HEK293 (cell line): ENCODE measurements around the gene ADCY10.

Source experiments
- CTCF ChIA-PET: fragments of 350-600 bp; formaldehyde crosslinking; extraction: SDS; loops from one replicate; lab custom pipeline; 2021; ENCODE audit warnings: antibody characterized with exemption; lab: Yijun Ruan, JAX
- POLR2A ChIA-PET: fragments of 300-600 bp; formaldehyde crosslinking; extraction: SDS; loops from one replicate; lab custom pipeline; 2020; ENCODE audit warnings: antibody characterized with exemption, inconsistent platforms; lab: Yijun Ruan, JAX
- H3K27ac ChIP-seq: fragments of 200-500 bp; sonication (Bioruptor generic); 2 replicates; pipeline ENCODE4 v1.5.1; 2014; ENCODE audit warnings: low read depth, low read length, control low read depth, inconsistent platforms; ENCODE audit errors: extremely low read depth
- H3K36me3 ChIP-seq, 2 experiments: fragments of 200-500 bp in 1 of 2; sonication (Bioruptor generic) in 1 of 2; 1 replicate in 1 of 2; 2 replicates in 1 of 2; pipeline ENCODE4 v1.5.1; 2014 to 2017; ENCODE audit warnings: inconsistent platforms in 2 of 2, low read length in 2 of 2; ENCODE audit not compliant: control insufficient read depth in 2 of 2, insufficient read depth in 1 of 2
- H3K4me1 ChIP-seq: fragments of 200-500 bp; sonication (Bioruptor generic); 2 replicates; pipeline ENCODE4 v1.5.1; 2014; ENCODE audit warnings: mild to moderate bottlenecking, low read length, inconsistent platforms; ENCODE audit not compliant: control insufficient read depth, insufficient read depth
- H3K4me3 ChIP-seq: 2 replicates; pipeline ENCODE4 v1.5.1; 2011; ENCODE audit warnings: low read depth, mild to moderate bottlenecking, control low read depth, low read length, moderate library complexity
- H3K9me3 ChIP-seq: fragments of 200-500 bp; sonication (Bioruptor generic); 2 replicates; pipeline ENCODE4 v1.5.1; 2014; ENCODE audit warnings: low read depth, low read length, inconsistent platforms; ENCODE audit not compliant: control insufficient read depth, insufficient read depth
- CTCF ChIP-seq: fragments of 450-650 bp; formaldehyde crosslinking; IDR thresholded peaks from 2 replicates; pipeline ENCODE4 v1.5.1; 2016; ENCODE audit warnings: missing biosample characterization, missing genetic modification characterization
- EGR2 ChIP-seq: fragments of 450-650 bp; formaldehyde crosslinking; IDR thresholded peaks from 2 replicates; pipeline ENCODE4 v1.5.1; 2016; ENCODE audit warnings: low read depth, missing biosample characterization, missing genetic modification characterization
- GLI4 ChIP-seq: fragments of 450-650 bp; formaldehyde crosslinking; IDR thresholded peaks from 2 replicates; pipeline ENCODE4 v1.5.1; 2016; ENCODE audit warnings: missing biosample characterization, missing genetic modification characterization
- MZF1 ChIP-seq: fragments of 450-650 bp; formaldehyde crosslinking; IDR thresholded peaks from 2 replicates; pipeline ENCODE4 v1.5.1; 2017; ENCODE audit warnings: missing biosample characterization, missing genetic modification characterization, borderline replicate concordance
- PRDM1 ChIP-seq: fragments of 450-650 bp; formaldehyde crosslinking; IDR thresholded peaks from 2 replicates; pipeline ENCODE4; 2016; ENCODE audit warnings: missing biosample characterization, missing genetic modification characterization
- SCRT2 ChIP-seq: fragments of 450-650 bp; formaldehyde crosslinking; IDR thresholded peaks from 2 replicates; pipeline ENCODE4 v1.5.1; 2016; ENCODE audit warnings: missing biosample characterization, missing genetic modification characterization
- SP3 ChIP-seq: fragments of 450-650 bp; formaldehyde crosslinking; IDR thresholded peaks from 2 replicates; pipeline ENCODE4 v1.5.1; 2016; ENCODE audit warnings: missing biosample characterization, missing genetic modification characterization
- SP7 ChIP-seq: fragments of 450-650 bp; formaldehyde crosslinking; IDR thresholded peaks from 2 replicates; pipeline ENCODE4 v1.5.1; 2016; ENCODE audit warnings: missing biosample characterization, missing genetic modification characterization
- TRIM28 ChIP-seq: IDR thresholded peaks from 2 replicates; pipeline ENCODE4 v1.6.1; 2011; ENCODE audit warnings: low read length, control low read depth, borderline replicate concordance
- ZBTB1 ChIP-seq: fragments of 450-650 bp; formaldehyde crosslinking; IDR thresholded peaks from 2 replicates; pipeline ENCODE4 v1.5.1; 2016; ENCODE audit warnings: missing biosample characterization, missing genetic modification characterization
- ZBTB17 ChIP-seq: fragments of 450-650 bp; formaldehyde crosslinking; IDR thresholded peaks from 2 replicates; pipeline ENCODE4 v1.5.1; 2016; ENCODE audit warnings: missing biosample characterization, missing genetic modification characterization
- ZFHX2 ChIP-seq: fragments of 450-650 bp; formaldehyde crosslinking; conservative IDR thresholded peaks from 2 replicates; pipeline ENCODE4 v1.5.1; 2016; ENCODE audit warnings: missing biosample characterization, missing genetic modification characterization
- ZFP41 ChIP-seq: fragments of 450-650 bp; formaldehyde crosslinking; IDR thresholded peaks from 2 replicates; pipeline ENCODE4 v1.5.1; 2016; ENCODE audit warnings: missing biosample characterization, missing genetic modification characterization, borderline replicate concordance
- ZNF138 ChIP-seq: fragments of 450-650 bp; formaldehyde crosslinking; IDR thresholded peaks from 2 replicates; pipeline ENCODE4 v1.5.1; 2016; ENCODE audit warnings: missing biosample characterization, missing genetic modification characterization, borderline replicate concordance
- ZNF2 ChIP-seq: fragments of 450-650 bp; formaldehyde crosslinking; IDR thresholded peaks from 2 replicates; pipeline ENCODE4 v1.5.1; 2016; ENCODE audit warnings: missing biosample characterization, missing genetic modification characterization
- ZNF24 ChIP-seq: fragments of 450-650 bp; formaldehyde crosslinking; IDR thresholded peaks from 2 replicates; pipeline ENCODE4 v1.5.1; 2016; ENCODE audit warnings: missing biosample characterization, missing genetic modification characterization
- ZNF335 ChIP-seq: fragments of 450-650 bp; formaldehyde crosslinking; conservative IDR thresholded peaks from 2 replicates; pipeline ENCODE4 v1.5.1; 2016; ENCODE audit warnings: missing biosample characterization, missing genetic modification characterization
- ZNF394 ChIP-seq: fragments of 450-650 bp; formaldehyde crosslinking; IDR thresholded peaks from 2 replicates; pipeline ENCODE4 v1.5.1; 2016; ENCODE audit warnings: missing biosample characterization, missing genetic modification characterization, mild to moderate bottlenecking, moderate library complexity, borderline replicate concordance
- ZNF473 ChIP-seq: fragments of 450-650 bp; formaldehyde crosslinking; IDR thresholded peaks from 2 replicates; pipeline ENCODE4 v1.5.1; 2017; ENCODE audit warnings: missing biosample characterization, missing genetic modification characterization
- ZNF501 ChIP-seq: fragments of 450-650 bp; formaldehyde crosslinking; IDR thresholded peaks from 2 replicates; pipeline ENCODE4 v1.5.1; 2016; ENCODE audit warnings: missing biosample characterization, missing genetic modification characterization
- ZNF580 ChIP-seq: fragments of 450-650 bp; formaldehyde crosslinking; IDR thresholded peaks from 2 replicates; pipeline ENCODE4 v1.5.1; 2016; ENCODE audit warnings: missing biosample characterization, missing genetic modification characterization
- ZNF610 ChIP-seq: fragments of 450-650 bp; formaldehyde crosslinking; IDR thresholded peaks from 2 replicates; pipeline ENCODE4 v1.5.1; 2016; ENCODE audit warnings: missing biosample characterization, missing genetic modification characterization, borderline replicate concordance
- ZNF639 ChIP-seq: fragments of 450-650 bp; formaldehyde crosslinking; IDR thresholded peaks from 2 replicates; pipeline ENCODE4 v1.5.1; 2016; ENCODE audit warnings: missing biosample characterization, missing genetic modification characterization
- ZNF654 ChIP-seq: fragments of 450-650 bp; formaldehyde crosslinking; IDR thresholded peaks from 2 replicates; pipeline ENCODE4 v1.5.1; 2016; ENCODE audit warnings: low read depth, missing biosample characterization, missing genetic modification characterization
- ZNF660 ChIP-seq: fragments of 450-650 bp; IDR thresholded peaks from 2 replicates; pipeline ENCODE4 v1.5.1; 2018; ENCODE audit warnings: missing biosample characterization, mild to moderate bottlenecking, missing genetic modification characterization
- ZNF677 ChIP-seq: fragments of 450-650 bp; IDR thresholded peaks from 2 replicates; pipeline ENCODE4 v1.5.0; 2018; ENCODE audit warnings: missing biosample characterization, mild to moderate bottlenecking, missing genetic modification characterization, moderate library complexity
- ZNF792 ChIP-seq: fragments of 450-650 bp; formaldehyde crosslinking; IDR thresholded peaks from 2 replicates; pipeline ENCODE4 v1.5.1; 2016; ENCODE audit warnings: missing biosample characterization, missing genetic modification characterization
- ZSCAN30 ChIP-seq: fragments of 450-650 bp; IDR thresholded peaks from 2 replicates; pipeline ENCODE4 v1.5.1; 2018; ENCODE audit warnings: missing biosample characterization, mild to moderate bottlenecking, missing genetic modification characterization, moderate library complexity
- TF ChIP-seq, protein P1 (sequence below): fragments of 450-650 bp; formaldehyde crosslinking; IDR thresholded peaks from 2 replicates; pipeline ENCODE4 v1.5.1; 2016; ENCODE audit warnings: missing biosample characterization, missing genetic modification characterization, low read depth
- TF ChIP-seq, protein P2 (sequence below): fragments of 450-650 bp; formaldehyde crosslinking; IDR thresholded peaks from 2 replicates; pipeline ENCODE4 v1.5.1; 2016; ENCODE audit warnings: missing biosample characterization, missing genetic modification characterization

Gene ADCY10

GRCh38 chr1:167803358-167804207 lies 110.4 kb downstream of the ADCY10 start:
- H3K4me3 ChIP-seq = no peak overlapping the region
- H3K9me3 ChIP-seq = no peaks in the 10 kb centered on the region
- no peaks in the 10 kb centered on the region for H3K4me1 ChIP-seq
- ChIA-PET POLR2A (interaction anchor here (1.0 kb wide), 1 partner anchor 89 kb away, joined by 4 read pairs; no protein-coding TSS in a partner anchor), CTCF (interaction anchor here (0.6 to 1.6 kb wide), 18 partner anchors 10 to 700 kb away, joined by 3 to 6 read pairs (median 4); no protein-coding TSS in a partner anchor)
- no peaks in the 10 kb centered on the region for H3K36me3 ChIP-seq
- no peak overlapping the region for H3K27ac ChIP-seq
- TF ChIP-seq CTCF (tag by site-specific recombination) (peak; percentile 95), SCRT2 (no peak), SP7 (tag by site-specific recombination) (peak; percentile 42; the same call in 1 of the 2 replicates), ZNF501 (tag by site-specific recombination) (peak; percentile 68; the same call in 1 of the 2 replicates), GLI4 (tag by site-specific recombination) (no peak), ZNF335 (tag by site-specific recombination) (peak; percentile 83), ZNF580 (tag by site-specific recombination) (0 out of 2 replicates have a peak, but pooled peaks have one; percentile 33), ZNF394 (tag by site-specific recombination) (0 out of 2 replicates have a peak, but pooled peaks have one; percentile 29), TRIM28 (peak; percentile 97; the same call in 1 of the 2 replicates), ZFHX2 (tag by site-specific recombination) (peak; percentile 62), EGR2 (tag by site-specific recombination) (peak; percentile 47), ZNF138 (tag by site-specific recombination) (no peak), ZSCAN30 (tag by site-specific recombination) (peak; percentile 97), ZNF792 (no peak), ZNF660 (peak; percentile 79; the same call in 1 of the 2 replicates), ZNF677 (no peak), ZNF2 (tag by site-specific recombination) (0 out of 2 replicates have a peak, but pooled peaks have one; percentile 35), ZNF473 (no peak), PRDM1 (tag by site-specific recombination) (peak; percentile 90), ZBTB1 (tag by site-specific recombination) (no peak), ZNF610 (peak; percentile 49; the same call in 1 of the 2 replicates), ZNF24 (tag by site-specific recombination) (no peak), ZNF639 (tag by site-specific recombination) (no peak), ZNF654 (peak; percentile 75), ZBTB17 (tag by site-specific recombination) (peak; percentile 80), MZF1 (tag by site-specific recombination) (peak; percentile 69; the same call in 1 of the 2 replicates), ZFP41 (tag by site-specific recombination) (no peak), SP3 (tag by site-specific recombination) (peak; percentile 43; the same call in 1 of the 2 replicates)
- TF ChIP-seq, protein P1, sequence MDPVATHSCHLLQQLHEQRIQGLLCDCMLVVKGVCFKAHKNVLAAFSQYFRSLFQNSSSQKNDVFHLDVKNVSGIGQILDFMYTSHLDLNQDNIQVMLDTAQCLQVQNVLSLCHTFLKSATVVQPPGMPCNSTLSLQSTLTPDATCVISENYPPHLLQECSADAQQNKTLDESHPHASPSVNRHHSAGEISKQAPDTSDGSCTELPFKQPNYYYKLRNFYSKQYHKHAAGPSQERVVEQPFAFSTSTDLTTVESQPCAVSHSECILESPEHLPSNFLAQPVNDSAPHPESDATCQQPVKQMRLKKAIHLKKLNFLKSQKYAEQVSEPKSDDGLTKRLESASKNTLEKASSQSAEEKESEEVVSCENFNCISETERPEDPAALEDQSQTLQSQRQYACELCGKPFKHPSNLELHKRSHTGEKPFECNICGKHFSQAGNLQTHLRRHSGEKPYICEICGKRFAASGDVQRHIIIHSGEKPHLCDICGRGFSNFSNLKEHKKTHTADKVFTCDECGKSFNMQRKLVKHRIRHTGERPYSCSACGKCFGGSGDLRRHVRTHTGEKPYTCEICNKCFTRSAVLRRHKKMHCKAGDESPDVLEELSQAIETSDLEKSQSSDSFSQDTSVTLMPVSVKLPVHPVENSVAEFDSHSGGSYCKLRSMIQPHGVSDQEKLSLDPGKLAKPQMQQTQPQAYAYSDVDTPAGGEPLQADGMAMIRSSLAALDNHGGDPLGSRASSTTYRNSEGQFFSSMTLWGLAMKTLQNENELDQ (tag by site-specific recombination) = no peak
- TF ChIP-seq, protein P2, sequence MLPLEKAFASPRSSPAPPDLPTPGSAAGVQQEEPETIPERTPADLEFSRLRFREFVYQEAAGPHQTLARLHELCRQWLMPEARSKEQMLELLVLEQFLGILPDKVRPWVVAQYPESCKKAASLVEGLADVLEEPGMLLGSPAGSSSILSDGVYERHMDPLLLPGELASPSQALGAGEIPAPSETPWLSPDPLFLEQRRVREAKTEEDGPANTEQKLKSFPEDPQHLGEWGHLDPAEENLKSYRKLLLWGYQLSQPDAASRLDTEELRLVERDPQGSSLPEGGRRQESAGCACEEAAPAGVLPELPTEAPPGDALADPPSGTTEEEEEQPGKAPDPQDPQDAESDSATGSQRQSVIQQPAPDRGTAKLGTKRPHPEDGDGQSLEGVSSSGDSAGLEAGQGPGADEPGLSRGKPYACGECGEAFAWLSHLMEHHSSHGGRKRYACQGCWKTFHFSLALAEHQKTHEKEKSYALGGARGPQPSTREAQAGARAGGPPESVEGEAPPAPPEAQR (tag by site-specific recombination) = no peak
